Sigmoid colon (tissue), 4 donors: ENCODE results near the gene LMO2.

Experiments used
- CTCF ChIP-seq, 4 experiments: fragments of 450-650 bp in 3 of 4; fragments of 200-600 bp in 1 of 4; IDR thresholded peaks; one replicate each; pipeline ENCODE4 v1.5.1; 2016 to 2019; ENCODE audit warnings: antibody characterized with exemption in 4 of 4, mild to moderate bottlenecking in 3 of 4, moderate library complexity in 2 of 4
- EP300 ChIP-seq, 4 donors: sonication (generic); formaldehyde crosslinking; IDR thresholded peaks; one replicate each; pipeline ENCODE4 v1.6.1; 2017; ENCODE audit warnings: antibody characterized with exemption in 4 of 4
- POLR2A ChIP-seq, 2 donors: fragments of 450-650 bp; IDR thresholded peaks; one replicate each; pipeline ENCODE4 v1.6.1; 2016; ENCODE audit warnings: antibody characterized with exemption in 2 of 2, mild to moderate bottlenecking in 2 of 2, moderate library complexity in 2 of 2
- POLR2AphosphoS5 ChIP-seq, 4 donors: sonication (generic); formaldehyde crosslinking; IDR thresholded peaks; one replicate each; pipeline ENCODE4 v1.6.1; 2017; ENCODE audit warnings: antibody characterized with exemption in 4 of 4

- no peak for TF ChIP-seq CTCF (IDR thresholded peaks at IDR 0.05)
- no peak for TF ChIP-seq EP300 (IDR thresholded peaks at IDR 0.05)
- no peak for TF ChIP-seq POLR2A (IDR thresholded peaks at IDR 0.05)
- no peak for TF ChIP-seq POLR2AphosphoS5 (IDR thresholded peaks at IDR 0.05)
These were observed 63.1 kb downstream of the LMO2 start for GRCh38 chr11:33828604-33829429.
